ENCODE data around the gene TSHZ2. TPM values are rescaled to one million over a fixed set of nuclear protein-coding genes. Genes with fewer than 3 reads are reported as not detected.

TSHZ2 gene
- total and polyA plus RNA-seq, 7 donors, result 1.2 to 32.7 (median 14.0) TPM

DNA sequence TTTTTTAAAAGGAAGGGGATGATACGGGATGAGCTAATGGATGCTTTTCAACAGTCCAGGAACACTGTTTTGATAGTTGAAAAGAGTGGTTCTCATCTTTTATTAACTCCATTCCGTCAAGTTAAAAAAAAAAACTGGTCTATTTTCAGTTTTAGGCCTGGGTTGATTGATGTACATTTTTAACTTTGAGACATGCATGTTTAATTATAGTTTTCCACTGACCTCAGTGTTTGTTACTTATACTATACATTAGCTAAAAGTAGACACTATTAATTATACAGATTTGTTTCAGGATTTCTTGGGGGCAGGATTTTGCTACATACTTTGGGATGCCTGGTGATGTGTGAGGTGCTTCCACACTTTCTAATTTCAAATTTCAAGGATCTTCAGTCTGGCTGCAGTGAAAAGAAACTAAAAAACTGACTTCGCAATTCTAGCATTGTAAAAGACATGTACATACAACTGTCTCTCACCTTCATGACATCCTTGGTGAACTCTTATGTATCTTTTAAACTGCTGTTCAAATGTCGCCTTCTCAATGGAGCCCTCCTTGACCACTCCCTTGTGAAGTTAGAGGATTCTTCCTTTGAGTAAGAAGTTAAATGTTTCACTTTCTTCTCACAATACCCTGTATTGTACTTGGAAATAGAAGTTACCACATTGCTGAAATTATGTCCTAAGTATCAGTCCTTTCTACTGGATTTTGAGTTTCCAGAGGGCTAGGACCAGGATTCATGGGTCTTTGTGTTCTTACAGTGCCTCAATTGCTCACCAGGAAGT lies 101.7 kb downstream of the TSHZ2 start:
- H3K27ac ChIP-seq, result no peak overlapping the region
- DNase-seq, result no peak
- no peaks in the 10 kb centered on the region for H3K9me3 ChIP-seq
- intact Hi-C loops (cut with DNase I), result no loop called here
- 88 to 91% methylated on average over 4 of the region's 4 CpGs for WGBS, 2 donors
- H3K4me1 ChIP-seq, result no peaks in the 10 kb centered on the region
- no peaks in the 10 kb centered on the region for H3K27me3 ChIP-seq
- no peak overlapping the region for H3K4me3 ChIP-seq
- no peaks in the 10 kb centered on the region for H3K36me3 ChIP-seq
- TF ChIP-seq POLR2AphosphoS5 (IDR thresholded peaks at IDR 0.05) (no peak), EP300 (IDR thresholded peaks at IDR 0.05) (no peak), POLR2A (IDR thresholded peaks at IDR 0.05) (no peak)
- TF ChIP-seq, protein P1, sequence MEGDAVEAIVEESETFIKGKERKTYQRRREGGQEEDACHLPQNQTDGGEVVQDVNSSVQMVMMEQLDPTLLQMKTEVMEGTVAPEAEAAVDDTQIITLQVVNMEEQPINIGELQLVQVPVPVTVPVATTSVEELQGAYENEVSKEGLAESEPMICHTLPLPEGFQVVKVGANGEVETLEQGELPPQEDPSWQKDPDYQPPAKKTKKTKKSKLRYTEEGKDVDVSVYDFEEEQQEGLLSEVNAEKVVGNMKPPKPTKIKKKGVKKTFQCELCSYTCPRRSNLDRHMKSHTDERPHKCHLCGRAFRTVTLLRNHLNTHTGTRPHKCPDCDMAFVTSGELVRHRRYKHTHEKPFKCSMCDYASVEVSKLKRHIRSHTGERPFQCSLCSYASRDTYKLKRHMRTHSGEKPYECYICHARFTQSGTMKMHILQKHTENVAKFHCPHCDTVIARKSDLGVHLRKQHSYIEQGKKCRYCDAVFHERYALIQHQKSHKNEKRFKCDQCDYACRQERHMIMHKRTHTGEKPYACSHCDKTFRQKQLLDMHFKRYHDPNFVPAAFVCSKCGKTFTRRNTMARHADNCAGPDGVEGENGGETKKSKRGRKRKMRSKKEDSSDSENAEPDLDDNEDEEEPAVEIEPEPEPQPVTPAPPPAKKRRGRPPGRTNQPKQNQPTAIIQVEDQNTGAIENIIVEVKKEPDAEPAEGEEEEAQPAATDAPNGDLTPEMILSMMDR (IDR thresholded peaks at IDR 0.05), result no peak

DNA sequence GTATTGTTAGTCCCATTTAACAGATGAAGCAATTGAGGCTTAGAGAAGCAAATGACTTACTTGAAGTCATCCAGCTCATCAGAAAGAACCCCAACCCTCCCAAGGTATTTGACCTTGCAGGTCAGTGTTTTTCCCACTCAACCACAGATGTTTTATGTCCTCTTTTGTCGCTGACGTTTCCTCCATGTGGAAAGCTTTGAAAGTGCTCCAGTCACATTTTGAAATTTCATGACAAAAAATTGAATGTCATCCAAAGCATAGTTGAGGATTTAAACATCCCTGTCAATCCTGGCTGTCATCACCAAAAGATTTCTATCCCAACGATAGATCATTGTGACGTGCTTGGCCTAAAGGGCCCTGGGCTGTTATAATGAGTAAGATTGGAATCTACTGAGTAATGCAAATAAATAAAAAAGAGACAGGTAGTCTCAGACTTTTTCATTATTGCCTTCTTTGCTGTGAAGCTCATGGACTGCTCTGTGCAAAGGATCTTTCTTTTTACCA lies 102.7 kb downstream of the TSHZ2 start:
- Histone ChIP-seq H3K4me1 (no peaks in the 10 kb centered on the region), H3K9me3 (no peaks in the 10 kb centered on the region), H3K36me3 (no peaks in the 10 kb centered on the region), H3K27me3 (no peaks in the 10 kb centered on the region), H3K4me3 (no peak overlapping the region), H3K27ac (no peak overlapping the region)
- intact Hi-C loops (cut with DNase I), result no loop called here
- TF ChIP-seq POLR2A (IDR thresholded peaks at IDR 0.05) (no peak), POLR2AphosphoS5 (IDR thresholded peaks at IDR 0.05) (no peak), EP300 (IDR thresholded peaks at IDR 0.05) (no peak)
- TF ChIP-seq, protein P1 (IDR thresholded peaks at IDR 0.05), result no peak
- no peak for DNase-seq
- WGBS, 2 donors, result 71 to 94% methylated on average over 4 of the region's 4 CpGs

DNA sequence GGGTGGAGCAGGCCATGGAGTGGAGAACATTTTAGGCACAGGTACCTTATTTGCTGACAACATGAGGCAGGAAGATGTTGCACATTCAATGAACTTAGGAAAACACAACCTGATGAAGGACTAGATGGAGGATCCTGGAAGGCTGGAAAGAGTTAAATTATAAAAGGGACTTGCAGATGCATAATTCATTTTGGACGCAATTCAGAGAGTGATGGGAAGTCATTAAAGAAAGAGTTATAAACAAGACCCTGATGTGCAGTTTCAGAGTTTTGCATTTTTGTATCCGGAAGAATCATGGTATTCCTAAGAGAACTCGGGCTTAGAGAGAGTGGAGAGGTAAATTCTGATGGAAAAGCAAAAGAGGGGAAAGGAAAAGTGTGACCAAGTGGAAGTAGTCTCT lies 104.5 kb downstream of the TSHZ2 start:
- no peaks in the 10 kb centered on the region for H3K36me3 ChIP-seq
- WGBS, 2 donors, result 65 to 67% methylated on average over 3 of the region's 3 CpGs
- no peak for DNase-seq
- H3K27ac ChIP-seq, result peak overlapping the region in 1 of 4 donors; percentile 49
- no peaks in the 10 kb centered on the region for H3K4me1 ChIP-seq
- intact Hi-C loops (cut with DNase I), result no loop called here
- no peak overlapping the region for H3K4me3 ChIP-seq
- TF ChIP-seq POLR2A (IDR thresholded peaks at IDR 0.05) (no peak), POLR2AphosphoS5 (IDR thresholded peaks at IDR 0.05) (no peak), EP300 (IDR thresholded peaks at IDR 0.05) (no peak)
- TF ChIP-seq, protein P1 (IDR thresholded peaks at IDR 0.05), result no peak
- H3K27me3 ChIP-seq, result no peaks in the 10 kb centered on the region
- H3K9me3 ChIP-seq, result no peaks in the 10 kb centered on the region

DNA sequence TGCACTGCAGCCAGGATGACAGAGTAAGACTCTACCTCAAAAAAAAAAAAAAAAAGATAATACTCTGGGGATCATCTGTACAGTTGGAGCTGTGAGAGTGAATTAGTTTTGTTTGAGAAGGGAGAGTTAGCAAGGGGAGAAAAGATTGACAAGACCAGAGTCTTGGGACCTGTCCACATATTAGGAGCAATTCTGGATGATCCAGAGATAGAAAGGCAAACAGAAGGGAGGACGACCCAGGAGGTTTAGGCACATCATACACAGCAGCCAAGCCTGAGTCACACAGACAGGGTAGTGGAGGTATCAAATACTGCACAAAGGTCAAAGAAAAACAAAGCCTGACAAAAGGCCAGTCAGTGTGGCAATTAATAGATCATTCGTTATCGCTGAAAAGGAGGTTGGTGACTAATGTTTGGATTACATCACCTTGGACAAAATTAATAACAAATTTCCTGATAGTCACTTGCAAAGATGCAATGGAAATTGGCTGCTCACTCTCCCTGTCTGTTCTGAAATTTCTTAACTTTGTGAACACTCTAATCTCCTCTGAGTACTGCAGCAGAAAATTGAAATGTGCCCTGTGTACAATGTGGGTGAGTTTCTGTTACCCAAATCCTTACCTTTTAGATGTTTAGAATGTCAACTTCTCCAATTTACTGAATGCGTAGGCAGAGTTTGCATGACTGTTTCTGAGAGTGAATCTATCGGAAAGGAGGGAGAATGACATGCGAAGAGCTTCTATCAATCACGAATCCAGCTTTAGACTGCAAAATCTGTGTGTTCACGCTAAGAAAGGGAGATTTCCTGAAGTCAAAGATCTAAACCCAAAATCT lies 105.4 kb downstream of the TSHZ2 start:
- Histone ChIP-seq H3K27ac (peak overlapping the region in 3 of 4 donors; percentile 4 to 49 (median 30)), H3K36me3 (no peaks in the 10 kb centered on the region), H3K9me3 (no peaks in the 10 kb centered on the region), H3K4me3 (no peak overlapping the region), H3K27me3 (no peaks in the 10 kb centered on the region), H3K4me1 (no peaks in the 10 kb centered on the region)
- TF ChIP-seq, protein P1 (IDR thresholded peaks at IDR 0.05), result no peak
- TF ChIP-seq EP300 (IDR thresholded peaks at IDR 0.05) (peak in 1 of 4 donors; percentile 7), POLR2AphosphoS5 (IDR thresholded peaks at IDR 0.05) (peak in 3 of 4 donors; percentile 32 to 66 (median 42)), POLR2A (IDR thresholded peaks at IDR 0.05) (no peak)
- intact Hi-C loops (cut with DNase I), result no loop called here
- no peak for DNase-seq
- WGBS, 2 donors, result 66 to 79% methylated on average over 8 of the region's 8 CpGs
